ENCODE results near the gene SRR. TPM values are rescaled to one million over a fixed set of nuclear protein-coding genes. Genes with fewer than 3 reads are reported as not detected.

The SRR gene
- total RNA-seq, 1 experiment from 2014 or later, result 5.6 TPM

- Mint-ChIP-seq H3K27ac (no peak overlapping the region), H3K27me3 (ENCODE audit: low read depth) (no peaks in the 10 kb centered on the region), H3K9me3 (no peaks in the 10 kb centered on the region), H3K36me3 (ENCODE audit: insufficient read depth in 1 of 3, low read depth in 3 of 3) (peaks cover 5 to 18% (median 15%) of the 10 kb centered on the region in 3 experiments; a peak in 6 of 7 replicates), H3K4me1 (peaks cover 17 to 20% of the 10 kb centered on the region in 2 experiments), H3K4me3 (no peak overlapping the region)
- no peak overlapping the region for H3T11ph ChIP-seq (ENCODE audit: low read length)
- H3K4me2 ChIP-seq (ENCODE audit: insufficient read depth, insufficient read length, low read length), result no peak overlapping the region
- no peak overlapping the region for H2AK5ac ChIP-seq (ENCODE audit: insufficient read length, low read length)
- no peak overlapping the region for H3K4ac ChIP-seq (ENCODE audit: low read depth, low read length)
- no peaks in the 10 kb centered on the region for H4K20me1 ChIP-seq (ENCODE audit: control insufficient read depth, insufficient read depth, insufficient read length)
- H3K27me3 ChIP-seq (ENCODE audit: insufficient read depth, low read length), result no peaks in the 10 kb centered on the region
- no peak overlapping the region for H2BK120ac ChIP-seq (ENCODE audit: low read depth, low read length, poor library complexity, severe bottlenecking)
- no peak overlapping the region for H3K56ac ChIP-seq (ENCODE audit: insufficient read length, low read depth, low read length)
- H3K79me2 ChIP-seq (ENCODE audit: insufficient read depth, low read length), result no peaks in the 10 kb centered on the region
- no peak overlapping the region for H2BK15ac ChIP-seq (ENCODE audit: low read depth, low read length)
- no peak for TF ChIP-seq CTCF (conservative IDR thresholded peaks at IDR 0.05)
- H3K23me2 ChIP-seq (ENCODE audit: insufficient read length, low read depth, low read length, poor library complexity, severe bottlenecking), result peaks cover 5% of the 10 kb centered on the region
- no peak overlapping the region for H4K91ac ChIP-seq (ENCODE audit: insufficient read length, low read depth, low read length)
- no peaks in the 10 kb centered on the region for H3K79me1 ChIP-seq (ENCODE audit: insufficient read depth, low read depth, low read length, poor library complexity, severe bottlenecking)
- no peak overlapping the region for H3K9ac ChIP-seq (ENCODE audit: extremely low read depth, insufficient read length, low read length)
- no peak overlapping the region for H3K27ac ChIP-seq (ENCODE audit: insufficient read length, low read depth, low read length)
- H3K14ac ChIP-seq (ENCODE audit: insufficient read depth, low read length), result no peak overlapping the region
- no peak overlapping the region for H2BK5ac ChIP-seq (ENCODE audit: insufficient read length, low read length)
- no peak overlapping the region for H3K18ac ChIP-seq (ENCODE audit: insufficient read length, low read depth, low read length)
- no peak overlapping the region for H4K5ac ChIP-seq (ENCODE audit: insufficient read length, low read depth, low read length)
- WGBS (ENCODE audit: extremely low coverage, insufficient read length, low lambda C conversion rate), result no CpG with 5 or more reads among the region's 5 CpGs
- no peak overlapping the region for H2BK20ac ChIP-seq (ENCODE audit: low read depth, low read length, poor library complexity, severe bottlenecking)
- peaks cover 2% of the 10 kb centered on the region for H3K4me1 ChIP-seq (ENCODE audit: insufficient read depth, low read length)
- no peak overlapping the region for H2AFZ ChIP-seq (ENCODE audit: low read length)
- DNase-seq, result no peak
- no peaks in the 10 kb centered on the region for H3K9me3 ChIP-seq (ENCODE audit: control insufficient read depth, low read depth, low read length)
- no peak overlapping the region for H2BK12ac ChIP-seq (ENCODE audit: insufficient read length, low read depth, low read length)
- no peak overlapping the region for H3K23ac ChIP-seq (ENCODE audit: insufficient read length, low read depth, low read length)
- H4K8ac ChIP-seq (replicated peaks; ENCODE audit: insufficient read length, low read depth, low read length), result no peak overlapping the region
Measured at GRCh38 chr17:2343421-2343820, 39.7 kb downstream of the SRR start.

Data from H9 (cell line).